Neural cell (in vitro differentiated cells): ENCODE results near the gene RABGGTA. TPM values are rescaled to one million over a fixed set of nuclear protein-coding genes. Genes with fewer than 3 reads are reported as not detected.

Experiments used
- H2AFZ ChIP-seq: fragments of 200-600, 300-800 bp; sonication (generic), shearing (Covaris generic); 2 replicates; pipeline ENCODE4 v1.6.0; 2014; ENCODE audit warnings: low read depth, mild to moderate bottlenecking, antibody characterized with exemption, low read length, moderate library complexity
- H3F3A ChIP-seq: fragments of 200-600 bp; shearing (Covaris generic); 2 replicates; pipeline ENCODE4 v1.6.1; 2016; ENCODE audit warnings: mild to moderate bottlenecking, moderate library complexity, mixed read lengths, antibody characterized with exemption, low read length; ENCODE audit not compliant: insufficient read depth, poor library complexity, severe bottlenecking
- H3K27ac ChIP-seq: fragments of 200-600, 300-800 bp; sonication (generic), shearing (Covaris generic); 2 replicates; pipeline ENCODE4 v1.5.1; 2014; ENCODE audit warnings: mild to moderate bottlenecking, low read length, moderate library complexity
- H3K27me3 ChIP-seq: fragments of 300-800, 200-600 bp; sonication (generic), shearing (Covaris generic); 2 replicates; pipeline ENCODE4 v1.6.0; 2014; ENCODE audit warnings: mild to moderate bottlenecking, low read depth, low read length, moderate library complexity; ENCODE audit not compliant: insufficient read depth
- H3K36me3 ChIP-seq: fragments of 300-800, 200-600 bp; sonication (generic), shearing (Covaris generic); 2 replicates; pipeline ENCODE4 v1.5.1; 2014; ENCODE audit warnings: mild to moderate bottlenecking, antibody characterized with exemption, low read length, moderate library complexity; ENCODE audit not compliant: insufficient read depth
- H3K4me2 ChIP-seq: fragments of 300-800, 200-600 bp; sonication (generic), shearing (Covaris generic); 2 replicates; pipeline ENCODE4 v1.6.0; 2014; ENCODE audit warnings: mild to moderate bottlenecking, low read length
- H3K4me3 ChIP-seq: fragments of 300-800, 200-600 bp; sonication (generic), shearing (Covaris generic); 2 replicates; pipeline ENCODE4 v1.5.1; 2014; ENCODE audit warnings: mild to moderate bottlenecking, low read length, moderate library complexity
- H3K79me2 ChIP-seq: fragments of 200-600 bp; shearing (Covaris generic); replicated peaks from 2 replicates; pipeline ENCODE4 v1.6.0; 2014; ENCODE audit warnings: mild to moderate bottlenecking, low read length, moderate library complexity; ENCODE audit not compliant: insufficient read depth
- H3K9ac ChIP-seq: fragments of 300-800, 200-600 bp; sonication (generic), shearing (Covaris generic); 2 replicates; pipeline ENCODE4 v1.6.1; 2016; ENCODE audit warnings: mild to moderate bottlenecking, low read length, mixed read lengths
- H3K9me2 ChIP-seq: fragments of 200-600 bp; shearing (Covaris generic); 2 replicates; pipeline ENCODE4 v1.6.1; 2016; ENCODE audit warnings: mild to moderate bottlenecking, low read length, mixed read lengths; ENCODE audit not compliant: insufficient read depth
- H3K9me3 ChIP-seq: fragments of 200-600, 300-800 bp; sonication (generic), shearing (Covaris generic); 2 replicates; pipeline ENCODE4 v1.6.1; 2016; ENCODE audit warnings: mild to moderate bottlenecking, mixed run types, low read length, moderate library complexity, mixed read lengths
- H4K20me1 ChIP-seq: fragments of 200-600 bp; shearing (Covaris generic); 2 replicates; pipeline ENCODE4 v1.6.1; 2016; ENCODE audit warnings: mild to moderate bottlenecking, mixed run types; ENCODE audit not compliant: insufficient read depth
- EP300 ChIP-seq: fragments of 450-650 bp; conservative IDR thresholded peaks from 2 replicates; pipeline ENCODE4 v1.6.1; 2014; ENCODE audit warnings: antibody characterized with exemption, mild to moderate bottlenecking, moderate library complexity; ENCODE audit not compliant: poor library complexity, severe bottlenecking
- EZH2 ChIP-seq: fragments of 200-600, 300-800 bp; shearing (Covaris generic), sonication (generic); IDR thresholded peaks from 2 replicates; pipeline ENCODE4 v1.6.1; 2014; ENCODE audit warnings: antibody characterized with exemption, low read length, borderline replicate concordance, mild to moderate bottlenecking; ENCODE audit not compliant: insufficient read depth, poor library complexity, severe bottlenecking
- MXI1 ChIP-seq: fragments of 450-650 bp; conservative IDR thresholded peaks from 2 replicates; pipeline ENCODE4 v1.6.1; 2014; ENCODE audit warnings: antibody characterized with exemption, mild to moderate bottlenecking; ENCODE audit not compliant: poor library complexity, severe bottlenecking
- POLR2AphosphoS5 ChIP-seq: IDR thresholded peaks from 2 replicates; pipeline ENCODE4 v1.6.1; 2012
- RAD21 ChIP-seq: fragments of 450-650 bp; conservative IDR thresholded peaks from 2 replicates; pipeline ENCODE4 v1.6.1; 2014; ENCODE audit warnings: antibody characterized with exemption, mild to moderate bottlenecking, moderate library complexity
- SMC3 ChIP-seq: fragments of 450-650 bp; conservative IDR thresholded peaks from 2 replicates; pipeline ENCODE4 v1.6.1; 2014; ENCODE audit warnings: antibody characterized with exemption, mild to moderate bottlenecking, moderate library complexity; ENCODE audit not compliant: poor library complexity
- TAF1 ChIP-seq: IDR thresholded peaks from 2 replicates; pipeline ENCODE4 v1.6.1; 2012; ENCODE audit warnings: low read depth
- polyA plus RNA-seq: library from polyadenylated mRNA; depleted of rRNA; stranded (reverse); fragments of >200 nt; gene quantifications from 2 replicates; pipeline ENCODE4 v1.2.3, GENCODE V29; 2014
- TF ChIP-seq, protein P1 (sequence below): IDR thresholded peaks from 2 replicates; pipeline ENCODE4 v1.6.1; 2012; ENCODE audit warnings: borderline replicate concordance
- TF ChIP-seq, protein P2 (sequence below): fragments of 450-650 bp; IDR thresholded peaks from 2 replicates; pipeline ENCODE4 v1.5.1; 2014; ENCODE audit warnings: antibody characterized with exemption, mild to moderate bottlenecking, moderate library complexity; ENCODE audit not compliant: poor library complexity, severe bottlenecking

RABGGTA gene
- polyA plus RNA-seq, 1 donor from 2014 or later, result 33.2 TPM

DNA sequence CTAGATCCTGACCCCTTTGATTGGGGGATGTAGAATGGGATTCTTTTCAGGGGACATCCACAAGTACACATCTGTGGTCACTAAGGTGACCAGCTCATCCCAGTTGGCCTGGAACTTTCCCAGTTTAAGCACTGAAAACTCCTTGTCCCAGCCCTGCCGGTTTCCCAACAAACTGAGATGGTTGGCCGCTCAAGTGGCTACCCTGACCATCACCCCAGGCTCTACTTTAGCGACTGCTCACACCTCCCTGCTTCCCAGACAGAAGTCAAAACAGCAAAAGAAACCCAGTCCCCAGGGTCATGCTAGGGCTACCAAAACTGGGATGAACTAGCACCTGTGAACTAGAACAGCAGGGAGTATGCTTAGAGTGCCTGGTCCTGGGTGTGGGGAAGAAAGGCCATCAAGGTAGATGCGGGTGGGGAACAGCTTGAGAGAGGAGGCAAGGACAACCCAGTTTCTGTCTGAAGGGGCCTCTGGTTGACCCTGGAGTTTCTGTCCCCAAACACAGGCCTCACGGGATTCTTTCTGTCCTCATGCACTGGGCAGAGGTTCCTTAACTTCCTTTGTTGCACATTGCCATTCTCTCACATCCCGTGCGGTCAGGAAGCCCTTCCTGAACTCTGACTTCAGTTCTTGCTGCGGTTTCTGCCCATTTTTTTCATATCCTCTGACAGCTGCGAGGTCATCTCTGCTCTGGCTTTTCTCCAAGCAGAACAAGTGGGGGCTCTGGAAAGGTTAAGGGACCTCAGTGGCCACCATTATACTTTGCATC, 41.5 kb upstream of the RABGGTA start:
- H4K20me1 ChIP-seq, result no peaks in the 10 kb centered on the region
- H3K9me3 ChIP-seq, result no peaks in the 10 kb centered on the region
- no peaks in the 10 kb centered on the region for H3F3A ChIP-seq
- no peak overlapping the region for H3K4me3 ChIP-seq
- H3K36me3 ChIP-seq, result no peaks in the 10 kb centered on the region
- H2AFZ ChIP-seq, result no peak overlapping the region
- TF ChIP-seq, protein P1, sequence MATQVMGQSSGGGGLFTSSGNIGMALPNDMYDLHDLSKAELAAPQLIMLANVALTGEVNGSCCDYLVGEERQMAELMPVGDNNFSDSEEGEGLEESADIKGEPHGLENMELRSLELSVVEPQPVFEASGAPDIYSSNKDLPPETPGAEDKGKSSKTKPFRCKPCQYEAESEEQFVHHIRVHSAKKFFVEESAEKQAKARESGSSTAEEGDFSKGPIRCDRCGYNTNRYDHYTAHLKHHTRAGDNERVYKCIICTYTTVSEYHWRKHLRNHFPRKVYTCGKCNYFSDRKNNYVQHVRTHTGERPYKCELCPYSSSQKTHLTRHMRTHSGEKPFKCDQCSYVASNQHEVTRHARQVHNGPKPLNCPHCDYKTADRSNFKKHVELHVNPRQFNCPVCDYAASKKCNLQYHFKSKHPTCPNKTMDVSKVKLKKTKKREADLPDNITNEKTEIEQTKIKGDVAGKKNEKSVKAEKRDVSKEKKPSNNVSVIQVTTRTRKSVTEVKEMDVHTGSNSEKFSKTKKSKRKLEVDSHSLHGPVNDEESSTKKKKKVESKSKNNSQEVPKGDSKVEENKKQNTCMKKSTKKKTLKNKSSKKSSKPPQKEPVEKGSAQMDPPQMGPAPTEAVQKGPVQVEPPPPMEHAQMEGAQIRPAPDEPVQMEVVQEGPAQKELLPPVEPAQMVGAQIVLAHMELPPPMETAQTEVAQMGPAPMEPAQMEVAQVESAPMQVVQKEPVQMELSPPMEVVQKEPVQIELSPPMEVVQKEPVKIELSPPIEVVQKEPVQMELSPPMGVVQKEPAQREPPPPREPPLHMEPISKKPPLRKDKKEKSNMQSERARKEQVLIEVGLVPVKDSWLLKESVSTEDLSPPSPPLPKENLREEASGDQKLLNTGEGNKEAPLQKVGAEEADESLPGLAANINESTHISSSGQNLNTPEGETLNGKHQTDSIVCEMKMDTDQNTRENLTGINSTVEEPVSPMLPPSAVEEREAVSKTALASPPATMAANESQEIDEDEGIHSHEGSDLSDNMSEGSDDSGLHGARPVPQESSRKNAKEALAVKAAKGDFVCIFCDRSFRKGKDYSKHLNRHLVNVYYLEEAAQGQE, result no peak
- no peak overlapping the region for H3K27ac ChIP-seq
- no peaks in the 10 kb centered on the region for H3K27me3 ChIP-seq
- H3K9me2 ChIP-seq, result no peaks in the 10 kb centered on the region
- H3K9ac ChIP-seq, result no peak overlapping the region
- no peak overlapping the region for H3K4me2 ChIP-seq
- no peaks in the 10 kb centered on the region for H3K79me2 ChIP-seq

DNA sequence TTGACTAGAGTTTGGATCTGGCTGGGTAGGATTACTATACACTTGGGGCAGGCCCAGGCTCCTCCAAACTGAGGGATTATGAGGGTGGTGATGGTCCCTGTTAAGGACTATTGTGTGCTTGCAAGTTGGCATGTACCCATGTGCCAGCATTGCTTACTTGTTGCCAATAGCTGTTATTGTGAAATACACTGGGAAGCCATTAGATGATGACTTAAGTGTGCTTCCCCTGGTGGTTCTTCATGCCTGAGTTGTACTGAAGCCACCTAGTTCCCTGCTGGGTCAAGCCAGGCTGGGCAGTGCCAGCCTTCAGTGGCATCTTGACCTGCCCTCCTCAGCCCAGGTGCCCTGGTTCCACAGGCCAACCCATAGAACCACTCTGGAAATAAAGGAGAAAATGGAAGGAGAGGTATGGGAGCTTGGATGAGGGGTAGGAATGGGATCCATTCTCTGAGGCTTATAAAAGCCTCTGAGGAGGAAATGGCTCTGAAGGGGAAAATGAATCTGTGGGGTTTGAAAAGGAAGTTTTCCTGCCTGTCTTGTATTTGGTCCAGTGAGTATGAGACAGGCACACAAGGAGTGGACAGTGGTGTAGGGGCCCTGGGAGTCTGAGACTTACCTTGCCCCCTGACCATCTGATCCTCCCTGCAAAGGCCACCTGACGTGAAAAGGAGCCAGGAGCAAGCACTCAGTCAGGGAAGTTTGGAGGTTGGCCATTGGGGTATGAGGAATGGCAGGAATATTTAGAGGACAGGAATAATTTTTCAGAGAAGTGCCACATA, 40.6 kb upstream of the RABGGTA start:
- Histone ChIP-seq H3K27ac (no peak overlapping the region), H3K9me2 (no peaks in the 10 kb centered on the region)

More for the DNA sequence above, 40.6 kb upstream of the RABGGTA start:
- no peaks in the 10 kb centered on the region for H3F3A ChIP-seq
- no peak overlapping the region for H3K4me3 ChIP-seq
- H3K4me2 ChIP-seq, result no peak overlapping the region
- H3K9me3 ChIP-seq, result no peaks in the 10 kb centered on the region
- H3K79me2 ChIP-seq, result no peaks in the 10 kb centered on the region
- no peak overlapping the region for H3K9ac ChIP-seq
- no peak overlapping the region for H2AFZ ChIP-seq
- H4K20me1 ChIP-seq, result no peaks in the 10 kb centered on the region
- TF ChIP-seq SMC3 (no peak), EP300 (no peak), POLR2AphosphoS5 (no peak), RAD21 (no peak), EZH2 (no peak), TAF1 (no peak), MXI1 (no peak)
- TF ChIP-seq, protein P1, result no peak
- TF ChIP-seq, protein P2, sequence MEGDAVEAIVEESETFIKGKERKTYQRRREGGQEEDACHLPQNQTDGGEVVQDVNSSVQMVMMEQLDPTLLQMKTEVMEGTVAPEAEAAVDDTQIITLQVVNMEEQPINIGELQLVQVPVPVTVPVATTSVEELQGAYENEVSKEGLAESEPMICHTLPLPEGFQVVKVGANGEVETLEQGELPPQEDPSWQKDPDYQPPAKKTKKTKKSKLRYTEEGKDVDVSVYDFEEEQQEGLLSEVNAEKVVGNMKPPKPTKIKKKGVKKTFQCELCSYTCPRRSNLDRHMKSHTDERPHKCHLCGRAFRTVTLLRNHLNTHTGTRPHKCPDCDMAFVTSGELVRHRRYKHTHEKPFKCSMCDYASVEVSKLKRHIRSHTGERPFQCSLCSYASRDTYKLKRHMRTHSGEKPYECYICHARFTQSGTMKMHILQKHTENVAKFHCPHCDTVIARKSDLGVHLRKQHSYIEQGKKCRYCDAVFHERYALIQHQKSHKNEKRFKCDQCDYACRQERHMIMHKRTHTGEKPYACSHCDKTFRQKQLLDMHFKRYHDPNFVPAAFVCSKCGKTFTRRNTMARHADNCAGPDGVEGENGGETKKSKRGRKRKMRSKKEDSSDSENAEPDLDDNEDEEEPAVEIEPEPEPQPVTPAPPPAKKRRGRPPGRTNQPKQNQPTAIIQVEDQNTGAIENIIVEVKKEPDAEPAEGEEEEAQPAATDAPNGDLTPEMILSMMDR, result no peak
- H3K27me3 ChIP-seq, result no peaks in the 10 kb centered on the region
- H3K36me3 ChIP-seq, result no peaks in the 10 kb centered on the region
